ENCODE results near the gene ANKS1B.

Gene ANKS1B

DNA sequence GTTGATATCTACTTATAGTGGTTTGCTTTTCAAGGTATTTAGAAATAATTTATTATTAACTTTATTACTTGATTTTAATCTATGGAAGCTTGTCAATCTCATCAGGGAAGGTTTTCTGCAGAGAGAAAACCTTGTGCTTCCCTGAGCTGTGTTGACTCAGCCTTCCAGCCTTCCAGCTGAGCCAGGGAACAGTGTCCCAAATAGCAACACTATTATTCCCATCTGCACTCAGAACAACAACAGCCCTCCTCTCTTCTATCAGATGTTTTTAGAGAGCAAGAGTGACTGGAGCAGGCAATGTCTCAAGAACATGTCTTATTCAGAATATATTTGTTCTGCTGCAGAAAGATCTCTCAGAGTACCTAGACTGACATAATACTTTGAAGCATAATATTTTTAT, 727.1 kb downstream of the ANKS1B start:
- TF ChIP-seq, protein P1, sequence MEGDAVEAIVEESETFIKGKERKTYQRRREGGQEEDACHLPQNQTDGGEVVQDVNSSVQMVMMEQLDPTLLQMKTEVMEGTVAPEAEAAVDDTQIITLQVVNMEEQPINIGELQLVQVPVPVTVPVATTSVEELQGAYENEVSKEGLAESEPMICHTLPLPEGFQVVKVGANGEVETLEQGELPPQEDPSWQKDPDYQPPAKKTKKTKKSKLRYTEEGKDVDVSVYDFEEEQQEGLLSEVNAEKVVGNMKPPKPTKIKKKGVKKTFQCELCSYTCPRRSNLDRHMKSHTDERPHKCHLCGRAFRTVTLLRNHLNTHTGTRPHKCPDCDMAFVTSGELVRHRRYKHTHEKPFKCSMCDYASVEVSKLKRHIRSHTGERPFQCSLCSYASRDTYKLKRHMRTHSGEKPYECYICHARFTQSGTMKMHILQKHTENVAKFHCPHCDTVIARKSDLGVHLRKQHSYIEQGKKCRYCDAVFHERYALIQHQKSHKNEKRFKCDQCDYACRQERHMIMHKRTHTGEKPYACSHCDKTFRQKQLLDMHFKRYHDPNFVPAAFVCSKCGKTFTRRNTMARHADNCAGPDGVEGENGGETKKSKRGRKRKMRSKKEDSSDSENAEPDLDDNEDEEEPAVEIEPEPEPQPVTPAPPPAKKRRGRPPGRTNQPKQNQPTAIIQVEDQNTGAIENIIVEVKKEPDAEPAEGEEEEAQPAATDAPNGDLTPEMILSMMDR (IDR thresholded peaks at IDR 0.05) = no peak

DNA sequence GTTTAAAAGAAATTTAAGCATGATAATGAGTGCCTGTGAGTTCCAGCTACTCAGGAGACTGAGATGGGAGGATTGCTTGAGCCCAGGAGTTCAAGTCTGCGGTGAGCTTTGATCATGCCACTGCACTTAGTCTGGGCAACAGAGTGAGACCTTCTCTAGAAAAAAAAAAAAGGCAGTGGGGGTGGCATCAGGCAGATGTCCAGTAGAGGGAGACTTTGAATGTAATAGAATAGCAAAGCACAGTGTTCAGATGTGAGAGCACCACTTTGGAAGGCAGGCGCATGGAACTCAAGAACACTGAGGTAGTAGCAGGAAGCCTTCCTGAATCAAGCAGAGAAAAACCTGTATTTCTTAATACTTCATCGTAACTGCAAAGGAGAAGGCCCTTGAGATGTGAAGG, 731.7 kb downstream of the ANKS1B start:
- TF ChIP-seq, protein P1 (IDR thresholded peaks at IDR 0.05) = peak; percentile 10; the same call in 1 of the 2 replicates

DNA sequence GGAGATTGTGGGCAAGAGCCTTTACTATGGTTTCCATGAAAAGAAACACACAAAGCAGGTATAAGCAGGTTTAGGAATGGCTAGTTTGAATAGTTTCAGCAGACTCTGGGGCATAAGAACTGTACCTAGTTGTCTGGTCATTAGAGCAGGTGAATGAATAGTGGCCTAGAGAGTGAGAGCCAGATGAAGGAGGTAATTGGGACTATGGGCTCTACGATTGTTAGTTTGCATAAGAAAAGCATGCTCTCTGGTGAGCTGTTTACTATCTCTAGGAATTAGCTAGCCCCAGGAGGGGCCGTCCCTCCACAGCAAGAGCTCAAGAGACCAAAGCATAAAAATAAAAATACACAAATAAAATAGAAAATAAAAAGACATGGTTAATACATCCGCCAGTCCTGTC, 734.6 kb downstream of the ANKS1B start:
- TF ChIP-seq, protein P1 (IDR thresholded peaks at IDR 0.05) = no peak

DNA sequence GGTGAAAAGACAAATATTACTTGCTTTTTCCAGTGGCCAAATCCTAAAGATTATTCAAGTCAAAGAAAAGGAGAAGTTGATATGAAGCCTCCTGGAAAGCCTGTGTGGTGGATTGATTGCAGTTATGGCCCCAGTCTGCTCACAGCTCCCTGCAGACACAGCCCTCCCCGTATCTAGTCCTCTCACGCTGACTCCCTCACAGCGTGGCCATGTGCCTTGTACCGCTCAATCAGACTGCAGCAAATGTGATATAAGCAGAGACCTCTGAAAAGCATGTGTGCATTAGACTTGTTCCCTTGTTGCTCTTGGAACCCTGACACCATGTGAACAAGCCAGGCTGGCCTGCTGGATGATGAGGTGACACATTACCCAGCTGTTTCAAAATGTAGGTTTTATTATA, 735.2 kb downstream of the ANKS1B start:
- TF ChIP-seq, protein P1 (IDR thresholded peaks at IDR 0.05) = no peak

DNA sequence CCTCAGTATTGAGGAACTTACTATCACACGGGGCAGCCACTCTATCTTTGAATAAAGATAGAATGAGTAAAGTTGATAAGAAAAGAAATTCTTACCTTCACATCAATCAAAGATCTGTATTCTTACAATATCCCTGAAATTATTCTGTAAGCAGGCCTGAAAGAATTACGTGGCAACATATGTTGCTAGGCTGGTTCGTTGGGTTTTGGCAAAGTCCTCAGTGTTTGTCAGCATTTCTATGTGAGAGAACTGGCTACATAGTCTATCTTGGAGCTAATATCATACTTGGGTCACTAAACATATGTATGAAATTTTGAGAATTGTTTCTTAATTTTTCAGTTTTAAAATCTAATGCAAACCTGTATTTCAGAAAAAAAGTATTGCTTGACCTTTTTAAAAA, 749.4 kb downstream of the ANKS1B start:
- TF ChIP-seq, protein P1 (IDR thresholded peaks at IDR 0.05) = no peak

DNA sequence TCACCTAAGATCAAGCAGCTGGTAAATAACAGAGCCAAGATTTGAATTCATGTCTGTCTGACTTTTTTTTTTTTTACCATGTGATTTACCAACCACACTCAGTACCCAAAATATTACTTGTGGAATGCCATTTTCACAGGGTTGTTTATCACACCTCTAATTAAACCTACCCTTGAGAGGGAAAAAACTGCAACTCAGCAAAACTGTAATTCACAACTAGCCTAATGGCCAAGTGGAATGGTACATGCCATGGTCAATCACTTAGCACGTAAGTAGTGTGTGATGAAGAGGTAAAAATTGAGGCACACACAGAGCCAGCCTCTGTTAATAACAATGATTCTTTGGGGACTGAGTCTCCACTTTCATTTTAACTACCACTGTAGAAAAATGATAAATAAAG, 750.0 kb downstream of the ANKS1B start:
- TF ChIP-seq, protein P1 (IDR thresholded peaks at IDR 0.05) = no peak

DNA sequence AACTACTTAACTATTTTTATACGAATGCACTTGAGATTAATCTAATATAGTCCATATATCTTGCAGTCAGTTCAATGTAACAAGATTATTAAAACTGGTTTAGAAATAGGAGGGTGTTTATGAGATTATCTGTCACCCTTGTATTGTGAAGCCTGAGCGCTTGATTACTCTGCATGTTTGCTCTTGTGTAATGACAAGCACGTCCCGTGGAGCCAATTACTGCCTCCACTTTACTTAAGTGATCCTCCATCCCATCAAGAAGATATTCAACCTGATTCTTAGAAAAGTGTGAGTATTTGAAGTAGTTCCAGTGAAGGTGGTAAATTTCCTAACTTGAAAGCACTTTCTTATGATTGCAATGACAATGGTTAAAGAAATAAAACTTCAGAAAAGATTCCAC, 752.4 kb downstream of the ANKS1B start:
- TF ChIP-seq, protein P1 (IDR thresholded peaks at IDR 0.05) = no peak

DNA sequence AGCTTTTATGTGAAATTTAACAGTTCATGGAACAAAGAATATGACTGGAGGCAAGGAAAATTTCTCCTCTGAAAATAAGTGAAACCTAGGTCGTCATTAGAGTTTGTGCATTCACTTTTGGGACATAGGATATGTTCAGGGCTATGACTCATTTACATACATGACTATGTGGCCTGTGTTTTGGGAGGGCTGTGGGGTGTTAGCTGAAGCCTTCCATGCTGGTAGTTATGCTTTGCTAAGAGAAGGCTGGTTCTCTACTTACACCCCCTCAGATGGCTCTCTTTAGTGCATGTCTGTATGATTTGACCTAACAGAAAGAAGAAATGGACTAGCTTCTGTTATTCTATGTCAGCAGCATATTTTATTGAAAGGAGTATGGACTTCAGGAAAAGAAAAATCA, 753.7 kb downstream of the ANKS1B start:
- TF ChIP-seq, protein P1 (IDR thresholded peaks at IDR 0.05) = no peak
